Measurements from ENCODE around the gene ADGRA1. TPM values are rescaled to one million over a fixed set of nuclear protein-coding genes. Genes with fewer than 3 reads are reported as not detected.

Gene ADGRA1
- total and polyA plus RNA-seq, 2 of the 8 experiments (the other 6 are each of a cell fraction or from before 2014, with no cell fraction given) = 0.17 to 0.21 TPM

DNA sequence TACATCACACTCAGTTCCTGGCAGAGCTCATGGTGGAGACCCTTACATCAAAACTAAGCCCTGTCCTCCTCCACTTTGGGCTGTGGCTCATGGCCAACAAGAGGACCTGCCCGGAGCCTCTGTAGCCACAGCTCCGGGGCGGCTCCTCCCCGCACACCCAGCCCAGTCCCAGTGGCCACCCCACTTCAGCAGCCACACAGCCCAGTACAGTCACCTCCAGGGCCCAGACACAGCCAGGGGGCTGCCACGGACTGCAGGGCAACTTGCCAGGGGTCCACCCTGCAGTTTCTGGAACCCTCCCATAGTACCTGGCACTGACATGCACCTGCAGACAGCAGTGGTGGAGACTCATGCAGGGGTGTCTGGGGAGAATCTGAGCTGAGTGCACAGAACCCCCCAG lies 11.8 kb downstream of the ADGRA1 start:
- no peak overlapping the region for H3K18ac ChIP-seq (ENCODE audit: extremely low read depth, low read length)
- H3K9ac ChIP-seq (replicated peaks in 1 of 4; ENCODE audit: extremely low read depth in 1 of 4, low read depth in 3 of 4, low read length in 3 of 4) = no peak overlapping the region
- no peak overlapping the region for H3K56ac ChIP-seq (replicated peaks; ENCODE audit: insufficient read length, low read depth, low read length)
- no peak for FAIRE-seq
- H2BK12ac ChIP-seq (ENCODE audit: low read depth, low read length) = 0 out of 2 replicates have a peak overlapping the region, but pooled peaks have one; percentile 9
- H2BK20ac ChIP-seq (ENCODE audit: low read length) = no peak overlapping the region
- H3K9me3 ChIP-seq (ENCODE audit: insufficient read depth in 2 of 2, low read depth in 1 of 2, low read length in 1 of 2) = no peaks in the 10 kb centered on the region
- no peak overlapping the region for H3K4ac ChIP-seq (replicated peaks; ENCODE audit: insufficient read length, low read depth, low read length)
- no peak overlapping the region; the same call in 1 of the 2 replicates for H4K8ac ChIP-seq (ENCODE audit: extremely low read depth, insufficient read depth, low read length)
- no peaks in the 10 kb centered on the region for H3K36me3 ChIP-seq (ENCODE audit: control insufficient read depth in 2 of 4, insufficient read depth in 4 of 4, low read length in 3 of 4)
- H3K4me1 ChIP-seq (replicated peaks in 1 of 4; ENCODE audit: control insufficient read depth in 3 of 4, insufficient read depth in 4 of 4, low read length in 3 of 4) = peaks cover 5 to 23% (median 17%) of the 10 kb centered on the region in 4 experiments
- no peak overlapping the region for H3K4me2 ChIP-seq (ENCODE audit: insufficient read depth in 1 of 2, low read depth in 2 of 2, low read length in 2 of 2)
- no peaks in the 10 kb centered on the region for H3K79me1 ChIP-seq (ENCODE audit: low read depth, low read length)
- no peak overlapping the region for H2BK5ac ChIP-seq (ENCODE audit: low read depth, low read length)
- no peak overlapping the region for H4K5ac ChIP-seq (ENCODE audit: insufficient read length, low read depth, low read length)
- H4K20me1 ChIP-seq (replicated peaks in 1 of 2; ENCODE audit: control insufficient read depth in 1 of 2, insufficient read depth in 2 of 2, low read length in 2 of 2) = peaks cover 0 to 3% of the 10 kb centered on the region in 2 experiments
- DNase-seq (ENCODE audit: low read depth in 1 of 2, low spot score in 2 of 2) = no peak
- CTCF ChIA-PET (ENCODE audit: partially characterized antibody) = interaction anchor here (0.6 to 4.2 kb wide), 12 partner anchors 9 to 923 kb away, joined by 3 to 27 read pairs (median 4); partner anchors contain the start of gene ADGRA1
- H3K4me3 ChIP-seq (ENCODE audit: extremely low read depth in 1 of 4, insufficient read depth in 2 of 4, low read depth in 3 of 4, low read length in 4 of 4) = no peak overlapping the region
- H3K27me3 ChIP-seq (replicated peaks in 1 of 4; ENCODE audit: control insufficient read depth in 3 of 4, extremely low read depth in 1 of 4, insufficient read depth in 3 of 4, low read length in 3 of 4) = no peaks in the 10 kb centered on the region
- H2AFZ ChIP-seq (ENCODE audit: low read length) = no peak overlapping the region
- no peak overlapping the region for H2BK120ac ChIP-seq (replicated peaks; ENCODE audit: low read depth, low read length)
- WGBS, 2 experiments (ENCODE audit: extremely low coverage in 1 of 2, insufficient coverage in 1 of 2, insufficient read length in 1 of 2, insufficient replicate concordance in 2 of 2, low coverage in 1 of 2, low lambda C conversion rate in 2 of 2, missing lambda C conversion rate in 1 of 2) = 88% methylated on average over 5 of the region's 5 CpGs; no CpG with 5 or more reads in 1 of the 2 experiments
- no peaks in the 10 kb centered on the region; the same call in 1 of the 2 replicates for H3K23me2 ChIP-seq (ENCODE audit: low read depth, low read length)
- H4K91ac ChIP-seq (replicated peaks; ENCODE audit: insufficient read length, low read length) = no peak overlapping the region
- H2AK5ac ChIP-seq (ENCODE audit: low read depth, low read length) = no peak overlapping the region
- no peak overlapping the region for H3K27ac ChIP-seq (ENCODE audit: low read depth, low read length)
- POLR2A ChIA-PET (ENCODE audit: partially characterized antibody) = no interaction called here
- no peak overlapping the region for H2BK15ac ChIP-seq (ENCODE audit: low read length)
- no peak overlapping the region for H3K23ac ChIP-seq (ENCODE audit: insufficient read length)
- H3K79me2 ChIP-seq (ENCODE audit: control insufficient read depth in 1 of 2, insufficient read depth in 2 of 2, low read length in 2 of 2) = no peaks in the 10 kb centered on the region
- H3K14ac ChIP-seq (ENCODE audit: insufficient read length) = no peak overlapping the region
- TF ChIP-seq CHD1 (IDR thresholded peaks at IDR 0.05; ENCODE audit: low read depth, low read length) (no peak), GABPA (IDR thresholded peaks at IDR 0.05; ENCODE audit: borderline replicate concordance, insufficient read depth, low read length) (no peak), BCL11A (IDR thresholded peaks at IDR 0.05; ENCODE audit: low read depth in 2 of 2, low read length in 2 of 2) (no peak), FOSL1 (IDR thresholded peaks at IDR 0.05; ENCODE audit: insufficient read depth, low read depth, low read length) (no peak), RBBP5 (IDR thresholded peaks at IDR 0.05; ENCODE audit: borderline replicate concordance, low read depth, low read length) (no peak), CHD2 (IDR thresholded peaks at IDR 0.05; ENCODE audit: low read length) (no peak), SRF (IDR thresholded peaks at IDR 0.05; ENCODE audit: low read depth, low read length) (no peak), TAF1 (IDR thresholded peaks at IDR 0.05; ENCODE audit: low read depth, low read length) (no peak), SP4 (IDR thresholded peaks at IDR 0.05; ENCODE audit: low read length) (no peak), EZH2 (IDR thresholded peaks at IDR 0.05; ENCODE audit: low read depth, low read length, severe bottlenecking) (no peak), SIN3A (conservative IDR thresholded peaks at IDR 0.05 in 1 of 2, IDR thresholded peaks at IDR 0.05 in 1 of 2; ENCODE audit: low read depth in 1 of 2, low read length in 2 of 2) (no peak), TEAD4 (IDR thresholded peaks at IDR 0.05; ENCODE audit: low read depth, low read length) (no peak), HDAC6 (IDR thresholded peaks at IDR 0.05; ENCODE audit: low read depth, low read length) (no peak), EGR1 (IDR thresholded peaks at IDR 0.05; ENCODE audit: borderline replicate concordance, low read depth, low read length) (no peak), JUN (IDR thresholded peaks at IDR 0.05; ENCODE audit: low read depth, low read length) (no peak)
